Natural killer cell (primary cell): ENCODE data around the gene ATP1B2. TPM values are rescaled to one million over a fixed set of nuclear protein-coding genes. Genes with fewer than 3 reads are reported as not detected.

Source experiments
- ATAC-seq, 3 donors: fragments of 150-1000 bp in 2 of 3; fragments of 200-7000 bp in 1 of 3; cut with Tn5 transposase; 1 replicate in 1 of 3; 2 replicates in 2 of 3; pipeline ENCODE4 v1.10.0; 2021; ENCODE audit warnings: mild to moderate bottlenecking in 2 of 3, moderate library complexity in 2 of 3
- DNase-seq, 2 donors: peaks; one replicate each; pipeline versions ENCODE4 v3.0.0 to v3.0.0-alpha.2; 2013 to 2021; ENCODE audit warnings: mixed read lengths in 1 of 2
- H3K27ac ChIP-seq: one replicate; pipeline ENCODE4 v1.5.1; 2013; ENCODE audit warnings: mild to moderate bottlenecking, low read length
- H3K27me3 ChIP-seq: one replicate; pipeline ENCODE4 v1.6.1; 2013; ENCODE audit warnings: low read length; ENCODE audit not compliant: control insufficient read depth, insufficient read depth
- H3K36me3 ChIP-seq: one replicate; pipeline ENCODE4 v1.6.1; 2013; ENCODE audit warnings: low read length; ENCODE audit not compliant: control insufficient read depth, insufficient read depth
- H3K4me1 ChIP-seq: one replicate; pipeline ENCODE4 v1.6.1; 2013; ENCODE audit warnings: low read length; ENCODE audit not compliant: control insufficient read depth, insufficient read depth
- H3K4me3 ChIP-seq: one replicate; pipeline ENCODE4 v1.5.1; 2013; ENCODE audit warnings: low read length
- H3K9me3 ChIP-seq: one replicate; pipeline ENCODE4 v1.6.1; 2013; ENCODE audit warnings: low read length; ENCODE audit not compliant: control insufficient read depth, insufficient read depth
- H3K27ac Mint-ChIP-seq, 2 donors: one replicate each; pipeline ENCODE4 v1.8.0; 2022; ENCODE audit warnings: mild to moderate bottlenecking in 2 of 2, mixed read lengths in 2 of 2, moderate library complexity in 1 of 2
- H3K27me3 Mint-ChIP-seq, 2 donors: one replicate each; pipeline ENCODE4 v1.8.0; 2022; ENCODE audit warnings: low read depth in 2 of 2, mixed read lengths in 2 of 2
- H3K36me3 Mint-ChIP-seq: one replicate; pipeline ENCODE4 v1.8.0; 2022; ENCODE audit warnings: mixed read lengths
- H3K4me1 Mint-ChIP-seq, 2 donors: one replicate each; pipeline ENCODE4 v1.8.0; 2022; ENCODE audit warnings: mixed read lengths in 2 of 2
- H3K4me3 Mint-ChIP-seq: one replicate; pipeline ENCODE4 v1.8.0; 2022; ENCODE audit warnings: mild to moderate bottlenecking, moderate library complexity, mixed read lengths
- H3K9me3 Mint-ChIP-seq, 2 donors: one replicate each; pipeline ENCODE4 v1.8.0; 2022; ENCODE audit warnings: mixed read lengths in 2 of 2
- WGBS: methylation state at CpG from one replicate; pipeline ENCODE4 v1.1.7; 2013; ENCODE audit warnings: missing lambda C conversion rate; ENCODE audit not compliant: insufficient coverage; 5-methylcytosine and 5-hydroxymethylcytosine counted together
- intact Hi-C: fragments of 100-400 bp; cut with micrococcal nuclease; formaldehyde crosslinking; loops from one replicate; pipeline ENCODE4 v1.14.2; 2022
- total RNA-seq, 4 donors: library from RNA; stranded (reverse); fragments of 120-200 nt in 1 of 4; gene quantifications; one replicate each; pipeline versions ENCODE4 v1.2.3 to v1.2.4, GENCODE V29; 2013 to 2022
- TF ChIP-seq, protein P1 (sequence below): fragments of 200-600 bp; IDR thresholded peaks from one replicate; pipeline ENCODE4 v1.8.0; 2022; ENCODE audit warnings: antibody characterized with exemption

The ATP1B2 gene
- total RNA-seq, 3 donors from 2014 or later (not counting 1 experiment from before 2014, with no cell fraction given) = 0.18 to 0.19 TPM; not detected in 1

DNA sequence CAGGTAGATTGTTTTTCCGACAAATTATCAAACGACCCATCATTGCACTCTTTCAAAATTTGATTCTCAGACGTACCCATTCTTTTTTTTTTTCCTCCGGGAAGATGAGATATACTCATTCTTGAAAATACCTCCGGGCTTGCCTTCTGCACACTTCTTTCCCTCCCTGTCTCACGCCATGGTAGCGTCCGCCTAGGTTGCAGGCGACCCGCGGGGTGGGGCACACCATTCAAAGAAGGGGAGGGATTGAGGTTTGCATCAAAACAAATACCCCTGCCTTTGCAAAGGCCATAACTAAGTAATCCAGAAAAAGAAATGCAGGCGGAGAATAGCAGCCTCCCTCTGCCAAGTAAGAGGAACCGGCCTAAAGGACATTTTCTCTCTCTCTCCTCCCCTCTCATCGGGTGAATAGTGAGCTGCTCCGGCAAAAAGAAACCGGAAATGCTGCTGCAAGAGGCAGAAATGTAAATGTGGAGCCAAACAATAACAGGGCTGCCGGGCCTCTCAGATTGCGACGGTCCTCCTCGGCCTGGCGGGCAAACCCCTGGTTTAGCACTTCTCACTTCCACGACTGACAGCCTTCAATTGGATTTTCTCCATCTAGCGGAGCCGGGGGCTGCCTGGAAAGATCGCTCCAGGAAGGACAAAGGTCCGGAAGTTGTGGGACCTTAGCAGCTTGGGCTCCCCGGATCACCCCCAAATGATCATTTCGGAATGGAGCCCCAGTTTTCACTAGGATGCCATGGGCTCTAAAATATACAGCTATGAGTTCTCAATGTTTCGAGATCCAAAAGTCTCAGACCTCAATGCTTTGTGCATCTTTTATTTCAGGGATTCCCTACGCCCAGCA lies 35.7 kb downstream of the ATP1B2 start:
- Histone ChIP-seq H3K27ac (peak overlapping the region; percentile 92), H3K27me3 (no peaks in the 10 kb centered on the region), H3K9me3 (no peaks in the 10 kb centered on the region), H3K4me1 (peaks cover 26% of the 10 kb centered on the region), H3K4me3 (peak overlapping the region; percentile 87), H3K36me3 (no peaks in the 10 kb centered on the region)
- Mint-ChIP-seq H3K27me3 (no peaks in the 10 kb centered on the region), H3K9me3 (no peaks in the 10 kb centered on the region), H3K4me1 (peaks cover 34 to 37% of the 10 kb centered on the region in 2 donors), H3K36me3 (no peaks in the 10 kb centered on the region), H3K4me3 (peak overlapping the region; percentile 92), H3K27ac (peak overlapping the region; percentile 96 to 100)
- peak; percentile 58 to 71 (median 59) for ATAC-seq
- peak; percentile 76 to 92 for DNase-seq
- intact Hi-C loops = loop anchor here (1.0 to 10.0 kb wide), 12 partner anchors 72 to 672 kb away; partner anchors contain the start of genes ACADVL, CYB5D1, DLG4 and FXR2
- WGBS = under 1% methylated on average over 24 of the region's 30 CpGs
- TF ChIP-seq, protein P1, sequence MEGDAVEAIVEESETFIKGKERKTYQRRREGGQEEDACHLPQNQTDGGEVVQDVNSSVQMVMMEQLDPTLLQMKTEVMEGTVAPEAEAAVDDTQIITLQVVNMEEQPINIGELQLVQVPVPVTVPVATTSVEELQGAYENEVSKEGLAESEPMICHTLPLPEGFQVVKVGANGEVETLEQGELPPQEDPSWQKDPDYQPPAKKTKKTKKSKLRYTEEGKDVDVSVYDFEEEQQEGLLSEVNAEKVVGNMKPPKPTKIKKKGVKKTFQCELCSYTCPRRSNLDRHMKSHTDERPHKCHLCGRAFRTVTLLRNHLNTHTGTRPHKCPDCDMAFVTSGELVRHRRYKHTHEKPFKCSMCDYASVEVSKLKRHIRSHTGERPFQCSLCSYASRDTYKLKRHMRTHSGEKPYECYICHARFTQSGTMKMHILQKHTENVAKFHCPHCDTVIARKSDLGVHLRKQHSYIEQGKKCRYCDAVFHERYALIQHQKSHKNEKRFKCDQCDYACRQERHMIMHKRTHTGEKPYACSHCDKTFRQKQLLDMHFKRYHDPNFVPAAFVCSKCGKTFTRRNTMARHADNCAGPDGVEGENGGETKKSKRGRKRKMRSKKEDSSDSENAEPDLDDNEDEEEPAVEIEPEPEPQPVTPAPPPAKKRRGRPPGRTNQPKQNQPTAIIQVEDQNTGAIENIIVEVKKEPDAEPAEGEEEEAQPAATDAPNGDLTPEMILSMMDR = no peak

DNA sequence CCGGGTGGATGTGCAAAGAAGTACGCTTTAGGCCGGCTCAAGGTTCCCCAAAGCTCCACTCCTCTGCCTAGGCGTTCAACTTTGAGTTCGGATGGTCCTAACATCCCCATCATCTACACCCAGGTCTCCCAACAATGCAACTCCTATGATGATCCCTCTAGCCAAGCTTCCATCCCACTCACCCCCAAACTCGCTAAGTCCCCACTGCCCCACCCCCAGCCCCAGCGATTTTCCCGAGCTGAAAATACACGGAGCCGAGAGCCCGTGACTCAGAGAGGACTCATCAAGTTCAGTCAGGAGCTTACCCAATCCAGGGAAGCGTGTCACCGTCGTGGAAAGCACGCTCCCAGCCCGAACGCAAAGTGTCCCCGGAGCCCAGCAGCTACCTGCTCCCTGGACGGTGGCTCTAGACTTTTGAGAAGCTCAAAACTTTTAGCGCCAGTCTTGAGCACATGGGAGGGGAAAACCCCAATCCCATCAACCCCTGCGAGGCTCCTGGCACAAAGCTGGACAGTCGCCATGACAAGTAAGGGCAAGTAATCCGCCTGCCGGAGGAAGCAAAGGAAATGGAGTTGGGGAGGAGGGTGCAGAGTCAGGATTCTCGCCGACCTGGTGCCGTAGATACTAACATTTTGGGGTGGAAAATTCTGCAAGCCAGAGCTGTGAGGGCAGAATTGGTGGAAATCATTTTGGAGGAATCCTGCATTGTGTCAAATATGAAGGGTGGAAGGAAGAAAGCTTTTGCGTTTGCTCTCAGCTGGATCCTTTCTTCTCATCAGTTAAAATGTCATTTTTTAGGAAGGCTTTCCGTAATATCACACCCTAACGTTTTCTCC lies 36.6 kb downstream of the ATP1B2 start, which contains the start of gene TP53:
Gene TP53, minus strand, starts transcription at position 419 of the 836 bp plus-strand sequence. CDS start 10,896 bp downstream, outside the sequence.
- peak within 1 kb of the TSS; percentile 92 for H3K4me3 Mint-ChIP-seq
- peak within 1 kb of the TSS; percentile 87 for H3K4me3 ChIP-seq
- H3K4me1 Mint-ChIP-seq = peaks cover 34 to 37% of the 10 kb centered on the region in 2 donors

DNA sequence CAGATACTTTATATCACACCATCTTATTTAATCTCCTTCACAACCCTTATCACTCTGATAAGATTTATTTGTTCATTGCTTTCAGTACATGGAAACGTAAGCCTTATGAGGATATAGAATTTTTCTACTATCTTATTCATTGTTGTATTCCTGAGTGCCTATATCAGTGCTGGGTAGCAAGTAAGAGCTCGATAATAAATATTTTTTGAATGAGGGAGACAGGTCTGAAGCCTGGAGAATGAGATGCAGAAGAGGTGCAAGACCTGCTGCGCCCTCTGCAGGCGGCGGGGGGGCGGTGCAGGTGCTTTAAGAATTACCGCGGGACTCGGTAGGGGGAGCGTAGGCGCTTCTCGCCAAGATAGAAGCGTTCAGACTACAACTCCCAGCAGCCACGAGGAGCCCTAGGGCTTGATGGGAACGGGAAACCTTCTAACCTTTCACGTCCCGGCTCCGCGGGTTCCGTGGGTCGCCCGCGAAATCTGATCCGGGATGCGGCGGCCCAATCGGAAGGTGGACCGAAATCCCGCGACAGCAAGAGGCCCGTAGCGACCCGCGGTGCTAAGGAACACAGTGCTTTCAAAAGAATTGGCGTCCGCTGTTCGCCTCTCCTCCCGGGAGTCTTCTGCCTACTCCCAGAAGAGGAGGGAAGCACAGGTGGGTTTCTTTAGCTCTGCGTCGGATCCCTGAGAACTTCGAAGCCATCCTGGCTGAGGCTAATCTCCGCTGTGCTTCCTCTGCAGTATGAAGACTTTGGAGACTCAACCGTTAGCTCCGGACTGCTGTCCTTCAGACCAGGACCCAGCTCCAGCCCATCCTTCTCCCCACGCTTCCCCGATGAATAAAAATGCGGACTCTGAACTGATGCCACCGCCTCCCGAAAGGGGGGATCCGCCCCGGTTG lies 37.4 kb downstream of the ATP1B2 start, which contains the start of gene WRAP53:
Gene WRAP53, plus strand, starts transcription at position 570 of the 900 bp plus-strand sequence. Its CDS starts 172 bp downstream, at position 742.
- Histone ChIP-seq H3K9me3 (no peaks in the 10 kb centered on the region), H3K27me3 (no peaks in the 10 kb centered on the region), H3K36me3 (no peaks in the 10 kb centered on the region), H3K4me1 (peaks cover 26% of the 10 kb centered on the region), H3K27ac (peak within 1 kb of the TSS; percentile 92), H3K4me3 (peak within 1 kb of the TSS; percentile 87)
- ATAC-seq (peak; percentile 72 to 92 (median 78)), DNase-seq (peak; percentile 96 to 97)
- Mint-ChIP-seq H3K36me3 (peaks cover 4% of the 10 kb centered on the region), H3K4me1 (peaks cover 34 to 37% of the 10 kb centered on the region in 2 donors), H3K27me3 (no peaks in the 10 kb centered on the region), H3K27ac (peak within 1 kb of the TSS; percentile 96 to 100), H3K4me3 (peak within 1 kb of the TSS; percentile 92), H3K9me3 (no peaks in the 10 kb centered on the region)
- TF ChIP-seq, protein P1 = peak; percentile 99
- WGBS = under 1% methylated on average over 50 of the region's 51 CpGs
- intact Hi-C loops = loop anchor here (2.0 to 10.0 kb wide), 10 partner anchors 73 to 673 kb away; partner anchors contain the start of genes ACADVL, CYB5D1, DLG4 and FXR2

More for the DNA sequence above, 36.6 kb downstream of the ATP1B2 start, which contains the start of gene TP53:
- DNase-seq = peak; percentile 85 to 96
- no peaks in the 10 kb centered on the region for H3K9me3 ChIP-seq
- TF ChIP-seq, protein P1 = no peak
- H3K4me1 ChIP-seq = peaks cover 26% of the 10 kb centered on the region
- under 1% methylated on average over 28 of the region's 30 CpGs for WGBS
- H3K27ac Mint-ChIP-seq = peak within 1 kb of the TSS; percentile 96 to 100
- no peaks in the 10 kb centered on the region for H3K9me3 Mint-ChIP-seq
- no peaks in the 10 kb centered on the region for H3K27me3 Mint-ChIP-seq
- no peaks in the 10 kb centered on the region for H3K36me3 ChIP-seq
- intact Hi-C loops = loop anchor here (2.0 to 10.0 kb wide), 10 partner anchors 72 to 672 kb away; partner anchors contain the start of genes ACADVL, CYB5D1, DLG4 and FXR2
- no peaks in the 10 kb centered on the region for H3K27me3 ChIP-seq
- ATAC-seq = peak; percentile 54 to 75 (median 56)
- H3K36me3 Mint-ChIP-seq = no peaks in the 10 kb centered on the region
- H3K27ac ChIP-seq = peak within 1 kb of the TSS; percentile 92
